HG03432 (cell line): ENCODE data around the gene SLC9B2.

ENCODE experiments used
- ATAC-seq: cut with Tn5 transposase; IDR thresholded peaks from one replicate; pipeline ENCODE4 v1.9.1; 2021; ENCODE audit warnings: mild to moderate bottlenecking, moderate library complexity; ENCODE audit not compliant: unreplicated experiment

Gene SLC9B2

GRCh38 chr4:103075894-103076746, 441 bp downstream of the SLC9B2 start:
- ATAC-seq = peak; percentile 62

GRCh38 chr4:103075435-103075893, 1.1 kb downstream of the SLC9B2 start:
- no peak for ATAC-seq

- peak; percentile 34 for ATAC-seq
Measured at GRCh38 chr4:103074744-103075434, 1.7 kb downstream of the SLC9B2 start.

- ATAC-seq = no peak
Measured at GRCh38 chr4:103073792-103074438, 2.6 kb downstream of the SLC9B2 start.

GRCh38 chr4:103067841-103068547, 8.6 kb downstream of the SLC9B2 start:
- no peak for ATAC-seq

GRCh38 chr4:103060453-103061148, 16.0 kb downstream of the SLC9B2 start:
- ATAC-seq = no peak

GRCh38 chr4:103054030-103054429, 22.5 kb downstream of the SLC9B2 start:
- no peak for ATAC-seq

GRCh38 chr4:103052779-103053178, 23.8 kb downstream of the SLC9B2 start:
- no peak for ATAC-seq

GRCh38 chr4:103052145-103052544, 24.4 kb downstream of the SLC9B2 start:
- no peak for ATAC-seq

GRCh38 chr4:103050736-103051436, 25.7 kb downstream of the SLC9B2 start:
- ATAC-seq = peak; percentile 50

GRCh38 chr4:103046416-103047290, 29.9 kb downstream of the SLC9B2 start:
- ATAC-seq = peak; percentile 91

GRCh38 chr4:103044183-103044582, 32.4 kb downstream of the SLC9B2 start:
- no peak for ATAC-seq

GRCh38 chr4:103036169-103036568, 40.4 kb downstream of the SLC9B2 start:
- no peak for ATAC-seq

GRCh38 chr4:103032574-103032973, 44.0 kb downstream of the SLC9B2 start:
- peak; percentile 79 for ATAC-seq

- no peak for ATAC-seq
Measured at GRCh38 chr4:103030791-103031190, 45.8 kb downstream of the SLC9B2 start.

GRCh38 chr4:103029300-103029699, 47.3 kb downstream of the SLC9B2 start:
- ATAC-seq = no peak

- ATAC-seq = no peak
Measured at GRCh38 chr4:103026868-103027267, 49.7 kb downstream of the SLC9B2 start.

- no peak for ATAC-seq
Measured at GRCh38 chr4:103024996-103025395, 51.6 kb downstream of the SLC9B2 start.

- ATAC-seq = no peak
Measured at GRCh38 chr4:103021120-103021519, 55.4 kb downstream of the SLC9B2 start.
